DND-41 (cell line): Measurements from ENCODE around the gene HTR3B.

Experiments used
- ATAC-seq: fragments of 200-7000 bp; cut with Tn5 transposase; 3 replicates; pipeline ENCODE4 v1.9.1; 2021; ENCODE audit warnings: low read depth; ENCODE audit not compliant: insufficient read depth
- DNase-seq: peaks from one replicate; pipeline ENCODE4 v3.0.0-alpha.2; 2020
- H2AFZ ChIP-seq: 2 replicates; pipeline ENCODE4 v1.6.0; 2012; ENCODE audit warnings: low read depth, low read length
- H3K27ac ChIP-seq: 2 replicates; pipeline ENCODE4 v1.5.1; 2012; ENCODE audit warnings: low read length, inconsistent platforms
- H3K27me3 ChIP-seq: fragments of 200-600 bp; sonication (generic); 2 replicates; pipeline ENCODE4 v1.6.0; 2012; ENCODE audit warnings: low read length, mild to moderate bottlenecking, inconsistent platforms; ENCODE audit not compliant: insufficient read depth, poor library complexity
- H3K36me3 ChIP-seq: 2 replicates; pipeline ENCODE4 v1.5.1; 2012; ENCODE audit warnings: low read length, inconsistent platforms; ENCODE audit not compliant: insufficient read depth
- H3K4me1 ChIP-seq: 2 replicates; pipeline ENCODE4 v1.5.1; 2012; ENCODE audit warnings: mild to moderate bottlenecking, low read length; ENCODE audit not compliant: insufficient read depth
- H3K4me2 ChIP-seq: 2 replicates; pipeline ENCODE4 v1.6.0; 2012; ENCODE audit warnings: mild to moderate bottlenecking, moderate library complexity, low read length, inconsistent platforms; ENCODE audit not compliant: insufficient read depth
- H3K4me3 ChIP-seq, 2 experiments: fragments of 200-600 bp in 1 of 2; shearing (Covaris generic) in 1 of 2; 2 replicates each; pipeline ENCODE4 v1.5.1; 2012 to 2016; ENCODE audit warnings: inconsistent platforms in 2 of 2, low read length in 2 of 2, mild to moderate bottlenecking in 2 of 2, low read depth in 1 of 2, moderate library complexity in 1 of 2
- H3K79me2 ChIP-seq: 2 replicates; pipeline ENCODE4 v1.6.0; 2012; ENCODE audit warnings: low read length, inconsistent platforms; ENCODE audit not compliant: insufficient read depth
- H3K9ac ChIP-seq: 2 replicates; pipeline ENCODE4 v1.6.0; 2012; ENCODE audit warnings: low read depth, mild to moderate bottlenecking, inconsistent platforms, low read length, moderate library complexity
- H3K9me3 ChIP-seq: 2 replicates; pipeline ENCODE4 v1.5.1; 2012; ENCODE audit warnings: low read length, moderate library complexity, mild to moderate bottlenecking, inconsistent platforms; ENCODE audit not compliant: insufficient read depth, severe bottlenecking
- H4K20me1 ChIP-seq: 2 replicates; pipeline ENCODE4 v1.6.0; 2012; ENCODE audit warnings: low read length; ENCODE audit not compliant: insufficient read depth
- EZH2 ChIP-seq: IDR thresholded peaks from 3 replicates; pipeline ENCODE4 v1.6.1; 2012; ENCODE audit warnings: borderline replicate concordance, low read depth, mild to moderate bottlenecking, moderate library complexity, low read length, inconsistent platforms; ENCODE audit not compliant: severe bottlenecking
- TF ChIP-seq, protein P1 (sequence below): IDR thresholded peaks from 2 replicates; pipeline ENCODE4 v1.5.1; 2012; ENCODE audit warnings: borderline replicate concordance, low read length, moderate library complexity, mild to moderate bottlenecking; ENCODE audit not compliant: poor library complexity, severe bottlenecking; ENCODE audit errors: extremely low read depth

Gene HTR3B

GRCh38 chr11:113991170-113991569 lies 86.6 kb downstream of the HTR3B start:
- DNase-seq = peak; percentile 40
- TF ChIP-seq EZH2 = no peak
- TF ChIP-seq, protein P1, sequence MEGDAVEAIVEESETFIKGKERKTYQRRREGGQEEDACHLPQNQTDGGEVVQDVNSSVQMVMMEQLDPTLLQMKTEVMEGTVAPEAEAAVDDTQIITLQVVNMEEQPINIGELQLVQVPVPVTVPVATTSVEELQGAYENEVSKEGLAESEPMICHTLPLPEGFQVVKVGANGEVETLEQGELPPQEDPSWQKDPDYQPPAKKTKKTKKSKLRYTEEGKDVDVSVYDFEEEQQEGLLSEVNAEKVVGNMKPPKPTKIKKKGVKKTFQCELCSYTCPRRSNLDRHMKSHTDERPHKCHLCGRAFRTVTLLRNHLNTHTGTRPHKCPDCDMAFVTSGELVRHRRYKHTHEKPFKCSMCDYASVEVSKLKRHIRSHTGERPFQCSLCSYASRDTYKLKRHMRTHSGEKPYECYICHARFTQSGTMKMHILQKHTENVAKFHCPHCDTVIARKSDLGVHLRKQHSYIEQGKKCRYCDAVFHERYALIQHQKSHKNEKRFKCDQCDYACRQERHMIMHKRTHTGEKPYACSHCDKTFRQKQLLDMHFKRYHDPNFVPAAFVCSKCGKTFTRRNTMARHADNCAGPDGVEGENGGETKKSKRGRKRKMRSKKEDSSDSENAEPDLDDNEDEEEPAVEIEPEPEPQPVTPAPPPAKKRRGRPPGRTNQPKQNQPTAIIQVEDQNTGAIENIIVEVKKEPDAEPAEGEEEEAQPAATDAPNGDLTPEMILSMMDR = no peak
- peaks cover 10% of the 10 kb centered on the region for H4K20me1 ChIP-seq
- H3K27ac ChIP-seq = no peak overlapping the region
- no peak overlapping the region for H3K4me2 ChIP-seq
- H3K27me3 ChIP-seq = no peaks in the 10 kb centered on the region
- ATAC-seq = no peak
- H3K9me3 ChIP-seq = no peaks in the 10 kb centered on the region
- no peaks in the 10 kb centered on the region for H3K4me1 ChIP-seq
- no peak overlapping the region for H3K9ac ChIP-seq
- no peaks in the 10 kb centered on the region for H3K79me2 ChIP-seq
- H3K4me3 ChIP-seq = no peak overlapping the region
- no peaks in the 10 kb centered on the region for H3K36me3 ChIP-seq
- no peak overlapping the region for H2AFZ ChIP-seq

DNA sequence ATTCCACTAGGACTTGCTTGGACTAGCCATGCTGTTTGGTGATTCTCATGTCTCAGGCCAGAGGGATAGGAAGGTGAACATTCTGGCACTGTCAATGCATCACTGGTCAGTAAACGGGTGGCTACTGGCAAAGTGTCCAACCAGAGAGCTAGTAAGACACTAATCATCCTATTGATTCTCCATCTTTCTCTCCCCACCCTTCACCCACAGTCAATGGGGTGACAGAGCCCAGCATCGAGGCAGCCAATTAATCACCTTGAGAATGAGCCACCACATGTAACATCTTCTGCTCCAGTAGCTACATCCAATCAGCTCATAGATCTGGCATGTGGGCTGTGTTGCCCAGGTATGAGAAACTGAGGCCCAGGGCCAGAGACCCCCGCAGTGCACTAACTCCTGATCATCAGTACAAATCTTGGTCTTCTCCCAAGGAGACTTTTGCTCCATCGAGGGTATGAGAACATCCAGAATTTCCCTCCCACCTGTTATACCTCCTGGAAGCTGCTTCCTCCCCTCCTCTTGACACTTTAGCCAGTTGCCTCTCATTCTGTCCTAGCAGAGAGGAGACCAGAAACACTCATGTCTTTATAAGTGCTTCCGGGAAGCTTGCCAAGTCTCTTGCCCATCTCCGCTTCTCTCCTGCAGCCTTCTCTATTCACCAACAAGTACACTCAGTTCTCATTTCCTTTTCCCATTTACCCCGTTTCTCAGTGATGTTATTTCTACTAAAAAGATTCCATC lies 87.3 kb downstream of the HTR3B start:
- Histone ChIP-seq H3K4me2 (no peak overlapping the region), H3K9ac (no peak overlapping the region), H3K79me2 (no peaks in the 10 kb centered on the region), H3K4me1 (no peaks in the 10 kb centered on the region), H3K4me3 (no peak overlapping the region), H4K20me1 (peaks cover 10% of the 10 kb centered on the region), H3K27me3 (no peaks in the 10 kb centered on the region), H3K9me3 (no peaks in the 10 kb centered on the region), H3K36me3 (no peaks in the 10 kb centered on the region), H3K27ac (no peak overlapping the region), H2AFZ (no peak overlapping the region)
- DNase-seq (no peak), ATAC-seq (no peak)
- TF ChIP-seq EZH2 = no peak
- TF ChIP-seq, protein P1 = no peak

DNA sequence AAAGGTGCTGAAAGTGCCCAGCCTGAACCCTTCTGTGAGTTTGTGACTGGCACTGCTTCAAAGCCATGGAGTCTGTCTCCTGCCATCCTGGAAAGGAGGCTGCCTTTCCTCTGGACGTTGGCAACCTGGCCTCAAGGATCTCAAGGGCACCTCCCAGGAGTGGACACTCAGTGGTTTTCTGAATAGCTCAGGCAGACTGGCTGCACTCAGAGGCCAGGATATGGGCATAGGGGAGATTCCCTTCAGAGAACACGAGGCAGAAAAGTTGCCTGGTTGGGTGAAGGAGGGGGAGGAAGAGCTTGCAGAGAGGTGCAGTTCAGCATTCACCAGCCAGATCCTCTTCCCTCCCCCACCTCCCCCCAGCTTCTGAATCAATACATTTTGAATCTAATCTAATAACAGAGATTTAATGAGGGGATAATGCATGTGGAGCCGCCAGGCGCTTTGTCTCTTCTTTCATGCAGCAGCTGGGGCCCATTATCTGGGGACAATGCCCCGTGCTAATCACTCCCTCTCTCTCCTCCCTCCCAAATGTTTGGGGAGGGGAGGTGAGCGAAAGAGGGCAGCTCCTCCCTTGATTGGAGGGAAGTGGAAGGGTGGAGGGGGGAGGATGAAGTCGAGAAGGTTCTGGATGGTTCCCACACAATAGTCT lies 88.0 kb downstream of the HTR3B start:
- Histone ChIP-seq H4K20me1 (peaks cover 10% of the 10 kb centered on the region), H2AFZ (no peak overlapping the region), H3K27me3 (no peaks in the 10 kb centered on the region), H3K79me2 (no peaks in the 10 kb centered on the region), H3K9me3 (no peaks in the 10 kb centered on the region), H3K36me3 (no peaks in the 10 kb centered on the region), H3K9ac (no peak overlapping the region), H3K27ac (no peak overlapping the region), H3K4me1 (no peaks in the 10 kb centered on the region), H3K4me3 (no peak overlapping the region), H3K4me2 (no peak overlapping the region)
- DNase-seq (no peak), ATAC-seq (no peak)
- TF ChIP-seq, protein P1 = no peak
- TF ChIP-seq EZH2 = no peak
